IMR-90 (cell line): ENCODE measurements around the gene ARMS2. TPM values are rescaled to one million over a fixed set of nuclear protein-coding genes. Genes with fewer than 3 reads are reported as not detected.
A peak's percentile ranks its signal among the peaks of the same experiment; 100 is the strongest.

Experiments used
- ATAC-seq: fragments of 200-7000 bp; cut with Tn5 transposase; 2 replicates; pipeline ENCODE4 v1.9.1; 2020; ENCODE audit warnings: low read depth, mild to moderate bottlenecking, moderate library complexity
- BruUV-seq: library from RNA; stranded (reverse); fragments of 400-500 nt; replicated peaks from 2 replicates; lab custom pipeline; 2021; lab: Mats Ljungman, UMichigan
- CTCF ChIA-PET: fragments of 300-600 bp; formaldehyde crosslinking; extraction: SDS; loops from one replicate; lab custom pipeline; 2021; ENCODE audit warnings: antibody characterized with exemption; lab: Yijun Ruan, JAX
- POLR2A ChIA-PET: fragments of 300-600 bp; sonication (Branson Sonifier 250); formaldehyde crosslinking; loops from one replicate; lab custom pipeline; 2022; ENCODE audit warnings: antibody characterized with exemption; ENCODE audit not compliant: unreplicated experiment; lab: Charles Lee
- DNase-seq: peaks from one replicate; pipeline ENCODE4 v3.0.0; 2013
- H2AFZ ChIP-seq: replicated peaks from 2 replicates; pipeline ENCODE3; 2013; ENCODE audit warnings: low read length, mild to moderate bottlenecking; ENCODE audit not compliant: poor library complexity
- H2AK5ac ChIP-seq: 2 replicates; pipeline ENCODE4 v1.6.1; 2013; ENCODE audit warnings: low read depth, low read length, inconsistent platforms
- H2AK9ac ChIP-seq: replicated peaks from 2 replicates; pipeline ENCODE3; 2013; ENCODE audit warnings: mild to moderate bottlenecking, low read depth, low read length, moderate library complexity; ENCODE audit not compliant: poor library complexity
- H2BK120ac ChIP-seq: 2 replicates; pipeline ENCODE4 v1.6.1; 2013; ENCODE audit warnings: low read depth, low read length, inconsistent platforms
- H2BK15ac ChIP-seq: 3 replicates; pipeline ENCODE4 v1.6.1; 2013; ENCODE audit warnings: low read depth, low read length, inconsistent platforms
- H2BK20ac ChIP-seq: 2 replicates; pipeline ENCODE4 v1.6.1; 2013; ENCODE audit warnings: low read depth, mild to moderate bottlenecking, inconsistent platforms, low read length, moderate library complexity
- H2BK5ac ChIP-seq: 2 replicates; pipeline ENCODE4 v1.6.1; 2013; ENCODE audit warnings: mild to moderate bottlenecking, low read depth, low read length, inconsistent platforms; ENCODE audit not compliant: poor library complexity, severe bottlenecking
- H3K14ac ChIP-seq: replicated peaks from 2 replicates; pipeline ENCODE4 v1.6.1; 2013; ENCODE audit warnings: low read depth, low read length, inconsistent platforms
- H3K18ac ChIP-seq: 2 replicates; pipeline ENCODE4 v1.6.1; 2013; ENCODE audit warnings: low read depth, low read length, control low read depth
- H3K23ac ChIP-seq: 2 replicates; pipeline ENCODE4 v1.6.1; 2013; ENCODE audit warnings: low read depth, low read length, inconsistent platforms
- H3K27ac ChIP-seq: 2 replicates; pipeline ENCODE4 v1.5.1; 2013; ENCODE audit warnings: mild to moderate bottlenecking, control low read depth, low read length; ENCODE audit not compliant: insufficient read depth
- H3K27me3 ChIP-seq: 2 replicates; pipeline ENCODE4 v1.6.1; 2013; ENCODE audit warnings: low read length; ENCODE audit not compliant: control insufficient read depth, insufficient read depth
- H3K36me3 ChIP-seq: 2 replicates; pipeline ENCODE4 v1.6.1; 2013; ENCODE audit warnings: low read length, mixed read lengths; ENCODE audit not compliant: control insufficient read depth, insufficient read depth
- H3K4ac ChIP-seq: 2 replicates; pipeline ENCODE4 v1.6.1; 2013; ENCODE audit warnings: low read depth, low read length, inconsistent platforms
- H3K4me1 ChIP-seq: 2 replicates; pipeline ENCODE4 v1.6.1; 2013; ENCODE audit warnings: low read length, mixed read lengths; ENCODE audit not compliant: control insufficient read depth, insufficient read depth
- H3K4me2 ChIP-seq: 2 replicates; pipeline ENCODE4 v1.6.1; 2013; ENCODE audit warnings: low read depth, mild to moderate bottlenecking, control low read depth, low read length, moderate library complexity
- H3K4me3 ChIP-seq: 2 replicates; pipeline ENCODE4 v1.5.1; 2013; ENCODE audit warnings: low read depth, mild to moderate bottlenecking, control low read depth, low read length, moderate library complexity; ENCODE audit not compliant: insufficient read depth
- H3K56ac ChIP-seq: 2 replicates; pipeline ENCODE4 v1.6.1; 2013; ENCODE audit warnings: low read length, inconsistent platforms; ENCODE audit not compliant: insufficient read depth; ENCODE audit errors: extremely low read depth
- H3K79me1 ChIP-seq, 2 experiments: 2 replicates each; pipeline ENCODE4 v1.6.1; 2013; ENCODE audit warnings: low read length in 2 of 2, inconsistent platforms in 1 of 2, low read depth in 1 of 2
- H3K9ac ChIP-seq: 2 replicates; pipeline ENCODE4 v1.6.1; 2013; ENCODE audit warnings: low read depth, low read length, control low read depth
- H3K9me1 ChIP-seq: 2 replicates; pipeline ENCODE4 v1.6.1; 2013; ENCODE audit warnings: low read length, inconsistent platforms; ENCODE audit not compliant: insufficient read depth
- H3K9me3 ChIP-seq: 2 replicates; pipeline ENCODE4 v1.6.1; 2013; ENCODE audit warnings: low read length; ENCODE audit not compliant: control insufficient read depth, insufficient read depth
- H4K20me1 ChIP-seq: 2 replicates; pipeline ENCODE4 v1.6.1; 2013; ENCODE audit warnings: low read length, inconsistent platforms; ENCODE audit not compliant: insufficient read depth
- H4K5ac ChIP-seq: 2 replicates; pipeline ENCODE4 v1.6.1; 2013; ENCODE audit warnings: mild to moderate bottlenecking, low read depth, low read length, control low read depth
- H4K8ac ChIP-seq, 2 experiments: 2 replicates each; pipeline ENCODE4 v1.6.1; 2013; ENCODE audit warnings: low read depth in 2 of 2, low read length in 2 of 2, control low read depth in 1 of 2, inconsistent platforms in 1 of 2
- H4K91ac ChIP-seq: 2 replicates; pipeline ENCODE4 v1.6.1; 2013; ENCODE audit warnings: low read depth, low read length, inconsistent platforms; ENCODE audit not compliant: insufficient read depth
- MAFK ChIP-seq: IDR thresholded peaks from 2 replicates; pipeline ENCODE4 v1.6.1; 2012; ENCODE audit warnings: low read depth, low read length, improper control_type of control experiment
- MAZ ChIP-seq: IDR thresholded peaks from 2 replicates; pipeline ENCODE4 v1.6.1; 2012; ENCODE audit warnings: low read depth, mild to moderate bottlenecking, low read length, improper control_type of control experiment, moderate library complexity, borderline replicate concordance
- MXI1 ChIP-seq: IDR thresholded peaks from 2 replicates; pipeline ENCODE4 v1.6.1; 2012; ENCODE audit warnings: low read depth, mild to moderate bottlenecking, low read length, moderate library complexity, borderline replicate concordance
- NFE2L2 ChIP-seq: fragments of 150-350 bp; IDR thresholded peaks from 2 replicates; pipeline ENCODE4 v1.6.1; 2016; ENCODE audit warnings: low read depth, mild to moderate bottlenecking, low read length
- RAD21 ChIP-seq: IDR thresholded peaks from 2 replicates; pipeline ENCODE4 v1.6.1; 2012; ENCODE audit warnings: low read length, improper control_type of control experiment
- SMC3 ChIP-seq: fragments of 150-350 bp; IDR thresholded peaks from 2 replicates; pipeline ENCODE4 v1.6.1; 2016; ENCODE audit warnings: low read depth, mild to moderate bottlenecking, antibody characterized with exemption, low read length, moderate library complexity
- WGBS, 2 experiments: methylation state at CpG; one replicate each; pipeline versions ENCODE4 v1.1.5 to v1.1.7; 2013; ENCODE audit warnings: missing lambda C conversion rate in 2 of 2; ENCODE audit not compliant: insufficient read length in 1 of 2; ENCODE audit errors: extremely low coverage in 2 of 2; 5-methylcytosine and 5-hydroxymethylcytosine counted together
- dilution Hi-C: fragments of 300-500 bp; cut with HindIII; formaldehyde crosslinking; loops from one replicate; pipeline ENCODE4 v1.14.3; 2018; ENCODE audit warnings: low sequenced_read_pairs; ENCODE audit not compliant: unreplicated experiment
- in situ Hi-C: fragments of 300-500 bp; cut with MboI; formaldehyde crosslinking; loops from 3 replicates; pipeline ENCODE4 v1.14.3; 2019; ENCODE audit warnings: low sequenced_read_pairs, inconsistent platforms, mixed read lengths
- intact Hi-C: fragments of 100-400 bp; cut with micrococcal nuclease; formaldehyde crosslinking; loops from 2 replicates; pipeline ENCODE4 v1.10.0; 2022
- polyA plus RNA-seq, 3 experiments: library from polyadenylated mRNA; depleted of rRNA; stranded (reverse); fragments of >200 nt; gene quantifications; 2 replicates each; pipeline ENCODE4 v1.2.3, GENCODE V29; 2012; ENCODE audit warnings: low replicate concordance in 1 of 3
- total RNA-seq: library from RNA; depleted of rRNA; stranded (reverse); fragments of >200 nt; gene quantifications from 2 replicates; pipeline ENCODE4 v1.2.3, GENCODE V29; 2012
- TF ChIP-seq, protein P1 (sequence below): fragments of 150-350 bp; IDR thresholded peaks from 2 replicates; pipeline ENCODE4 v1.6.1; 2017; ENCODE audit warnings: mild to moderate bottlenecking, antibody characterized with exemption, low read length, low read depth
- TF ChIP-seq, protein P2 (sequence below): conservative IDR thresholded peaks from 2 replicates; pipeline ENCODE4 v1.5.1; 2012; ENCODE audit warnings: mild to moderate bottlenecking, low read depth, low read length, improper control_type of control experiment

Gene ARMS2
- total and polyA plus RNA-seq, 2 of the 4 experiments (the other 2 are of a cell fraction) = not detected

DNA sequence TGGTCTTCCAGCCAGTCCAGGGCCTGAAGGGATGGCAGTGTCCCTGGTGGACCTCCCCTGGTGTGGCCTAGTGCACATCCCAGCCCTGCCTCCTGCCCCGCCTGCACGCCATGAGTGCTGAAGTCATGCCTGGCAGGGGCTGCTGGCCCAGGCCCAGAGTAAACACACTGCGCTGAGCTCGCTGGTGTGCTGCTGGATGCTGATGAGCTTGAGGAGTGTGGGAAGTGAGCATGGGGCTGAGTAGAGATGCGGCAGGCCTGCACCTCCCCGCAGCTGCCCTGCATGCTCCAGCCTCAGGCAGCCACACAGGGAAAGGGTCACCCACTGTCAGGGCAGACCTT is 50.1 kb downstream of the ARMS2 start (continued):
- TF ChIP-seq, protein P1, sequence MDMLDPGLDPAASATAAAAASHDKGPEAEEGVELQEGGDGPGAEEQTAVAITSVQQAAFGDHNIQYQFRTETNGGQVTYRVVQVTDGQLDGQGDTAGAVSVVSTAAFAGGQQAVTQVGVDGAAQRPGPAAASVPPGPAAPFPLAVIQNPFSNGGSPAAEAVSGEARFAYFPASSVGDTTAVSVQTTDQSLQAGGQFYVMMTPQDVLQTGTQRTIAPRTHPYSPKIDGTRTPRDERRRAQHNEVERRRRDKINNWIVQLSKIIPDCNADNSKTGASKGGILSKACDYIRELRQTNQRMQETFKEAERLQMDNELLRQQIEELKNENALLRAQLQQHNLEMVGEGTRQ = no peak; the same call in 1 of the 2 replicates
- TF ChIP-seq MAFK (no peak), NFE2L2 (no peak), MAZ (peak; percentile 83; the same call in 1 of the 2 replicates), MXI1 (peak; percentile 92; the same call in 1 of the 2 replicates)

DNA sequence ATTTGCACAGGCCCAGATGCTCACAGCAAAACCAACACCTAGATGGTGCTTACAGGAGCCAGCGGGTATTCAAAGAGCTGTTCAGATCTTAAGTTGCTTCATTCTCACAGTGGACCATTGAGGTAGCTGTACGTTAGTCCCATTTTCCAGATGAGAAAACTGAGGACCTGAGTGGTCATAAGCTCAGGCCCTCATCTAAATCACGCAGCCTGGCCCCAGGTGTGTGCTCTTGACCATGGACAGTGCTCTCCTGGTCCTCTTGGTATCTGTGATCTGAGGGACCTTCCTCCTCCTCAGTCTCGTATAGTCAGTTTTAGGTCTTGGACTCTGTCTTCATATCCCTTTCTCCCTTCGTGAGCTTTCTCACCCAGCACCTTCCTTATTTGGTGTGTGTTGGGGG is 50.6 kb downstream of the ARMS2 start:
- Histone ChIP-seq H2BK15ac (no peak overlapping the region), H3K9me1 (no peaks in the 10 kb centered on the region; the same call in 1 of the 2 replicates), H3K27me3 (no peaks in the 10 kb centered on the region), H3K4ac (no peak overlapping the region), H2AK9ac (no peak overlapping the region), H3K56ac (no peak overlapping the region), H2BK20ac (no peak overlapping the region), H3K27ac (no peak overlapping the region), H3K4me1 (peaks cover 6% of the 10 kb centered on the region), H2BK120ac (no peak overlapping the region), H3K36me3 (peaks cover 20% of the 10 kb centered on the region), H3K23ac (no peak overlapping the region), H3K9me3 (no peaks in the 10 kb centered on the region), H2BK5ac (no peak overlapping the region), H3K9ac (no peak overlapping the region), H3K14ac (no peak overlapping the region), H2AK5ac (no peak overlapping the region), H3K18ac (no peak overlapping the region), H2AFZ (peak overlapping the region; percentile 83), H3K79me1 (no peaks in the 10 kb centered on the region; a peak in 1 of 4 replicates), H3K4me3 (no peak overlapping the region), H3K4me2 (no peak overlapping the region), H4K5ac (no peak overlapping the region), H4K20me1 (peaks cover 8% of the 10 kb centered on the region), H4K91ac (no peak overlapping the region), H4K8ac (no peak overlapping the region)
- no peak for DNase-seq
- BruUV-seq = no TSS peak
- in situ Hi-C loops = no loop called here
- 100% methylated on average over 3 of the region's 5 CpGs; no CpG with 5 or more reads in 1 of the 2 experiments for WGBS, 2 experiments
- CTCF ChIA-PET = interaction anchor here (0.5 kb wide), 1 partner anchor 13 kb away, joined by 4 read pairs; no protein-coding TSS in a partner anchor
- TF ChIP-seq, protein P2, sequence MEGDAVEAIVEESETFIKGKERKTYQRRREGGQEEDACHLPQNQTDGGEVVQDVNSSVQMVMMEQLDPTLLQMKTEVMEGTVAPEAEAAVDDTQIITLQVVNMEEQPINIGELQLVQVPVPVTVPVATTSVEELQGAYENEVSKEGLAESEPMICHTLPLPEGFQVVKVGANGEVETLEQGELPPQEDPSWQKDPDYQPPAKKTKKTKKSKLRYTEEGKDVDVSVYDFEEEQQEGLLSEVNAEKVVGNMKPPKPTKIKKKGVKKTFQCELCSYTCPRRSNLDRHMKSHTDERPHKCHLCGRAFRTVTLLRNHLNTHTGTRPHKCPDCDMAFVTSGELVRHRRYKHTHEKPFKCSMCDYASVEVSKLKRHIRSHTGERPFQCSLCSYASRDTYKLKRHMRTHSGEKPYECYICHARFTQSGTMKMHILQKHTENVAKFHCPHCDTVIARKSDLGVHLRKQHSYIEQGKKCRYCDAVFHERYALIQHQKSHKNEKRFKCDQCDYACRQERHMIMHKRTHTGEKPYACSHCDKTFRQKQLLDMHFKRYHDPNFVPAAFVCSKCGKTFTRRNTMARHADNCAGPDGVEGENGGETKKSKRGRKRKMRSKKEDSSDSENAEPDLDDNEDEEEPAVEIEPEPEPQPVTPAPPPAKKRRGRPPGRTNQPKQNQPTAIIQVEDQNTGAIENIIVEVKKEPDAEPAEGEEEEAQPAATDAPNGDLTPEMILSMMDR = no peak
- TF ChIP-seq MAZ = no peak
- TF ChIP-seq RAD21 = no peak
- no peak for TF ChIP-seq MAFK
- TF ChIP-seq, protein P1 = no peak
- TF ChIP-seq SMC3 = no peak
- intact Hi-C loops = loop anchor here (2.0 kb wide), 1 partner anchor 36 kb away; no protein-coding TSS in a partner anchor
- dilution Hi-C loops = no loop called here
- no peak for ATAC-seq
- POLR2A ChIA-PET = interaction anchor here (0.5 kb wide), 1 partner anchor 66 kb away, joined by 3 read pairs; no protein-coding TSS in a partner anchor
